Neural cell (in vitro differentiated cells): ENCODE data around the gene KDM2A.

Source experiments
- CTCF ChIP-seq: fragments of 450-650 bp; IDR thresholded peaks from 2 replicates; pipeline ENCODE4 v1.5.1; 2014; ENCODE audit warnings: antibody characterized with exemption, mild to moderate bottlenecking, moderate library complexity; ENCODE audit not compliant: poor library complexity, severe bottlenecking
- RAD21 ChIP-seq: fragments of 450-650 bp; conservative IDR thresholded peaks from 2 replicates; pipeline ENCODE4 v1.6.1; 2014; ENCODE audit warnings: antibody characterized with exemption, mild to moderate bottlenecking, moderate library complexity
- REST ChIP-seq: IDR thresholded peaks from 2 replicates; pipeline ENCODE4 v1.6.1; 2012; ENCODE audit warnings: borderline replicate concordance
- TAF1 ChIP-seq: IDR thresholded peaks from 2 replicates; pipeline ENCODE4 v1.6.1; 2012; ENCODE audit warnings: low read depth

- TF ChIP-seq CTCF, result no peak
- no peak for TF ChIP-seq REST
- TF ChIP-seq TAF1, result no peak
- no peak for TF ChIP-seq RAD21
Observed at GRCh38 chr11:67286621-67287333, 167.7 kb downstream of the KDM2A start.
